Measurements from ENCODE around the gene SMG6.
"Not testable (repeated sequence)": the region's sequence is repeated elsewhere in the genome, so short reads cannot be mapped to it uniquely, and the experiment has no call there.

DNA sequence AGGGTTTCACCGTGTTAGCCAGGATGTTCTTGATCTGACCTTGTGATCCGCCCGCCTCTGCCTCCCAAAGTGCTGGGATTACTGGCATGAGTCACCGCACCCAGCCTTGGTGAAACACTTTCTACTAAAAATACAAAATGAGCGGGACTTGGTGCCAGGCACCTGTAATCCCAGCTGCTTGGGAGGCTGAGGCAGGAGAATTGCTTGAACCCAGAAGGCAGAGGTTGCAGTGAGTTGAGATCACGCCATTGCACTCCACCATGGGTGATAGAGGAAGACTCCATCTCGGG is 13.3 kb upstream of the SMG6 start:
- not testable (repeated sequence) for TF ChIP-seq CTCF (IDR thresholded peaks at IDR 0.05); IRF3 (IDR thresholded peaks at IDR 0.05; ENCODE audit: low read depth, low read length); NRF1 (IDR thresholded peaks at IDR 0.05; ENCODE audit: low read depth, low read length)
